ENCODE measurements around the gene FNDC11. TPM values are rescaled to one million over a fixed set of nuclear protein-coding genes. Genes with fewer than 3 reads are reported as not detected.
"Not testable (repeated sequence)": the region's sequence is repeated elsewhere in the genome, so short reads cannot be mapped to it uniquely, and the experiment has no call there.

FNDC11 gene
- total RNA-seq, 2 experiments from 2014 or later = 0.26 to 0.29 TPM

DNA sequence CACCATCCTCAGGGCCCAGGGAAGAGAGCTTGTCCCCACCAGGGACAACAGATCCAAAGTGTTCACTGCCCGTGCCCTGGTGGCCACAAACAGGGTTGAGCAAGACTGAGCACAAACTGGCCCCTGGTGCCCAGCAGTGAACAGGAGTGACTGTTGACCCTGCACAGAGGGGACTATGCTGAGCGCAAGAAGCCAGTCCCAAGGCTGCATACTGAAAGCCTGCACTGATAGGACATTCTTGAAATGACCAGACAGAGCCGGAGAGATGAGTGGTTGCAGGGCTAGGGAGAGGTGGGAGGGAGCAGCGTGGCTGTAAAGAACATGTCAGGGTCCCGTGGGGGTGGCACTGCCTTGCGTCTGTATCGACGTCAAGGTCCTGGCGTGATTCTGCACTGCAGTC lies 2.9 kb upstream of the FNDC11 start:
- H3K4me3 Mint-ChIP-seq = no peak overlapping the region
- no peaks in the 10 kb centered on the region for H3K9me3 Mint-ChIP-seq (ENCODE audit: insufficient read depth)
- POLR2A ChIA-PET = interaction anchor here (0.8 kb wide), 1 partner anchor 13 kb away, joined by 3 read pairs; no protein-coding TSS in a partner anchor
- peak overlapping the region; percentile 15 for H3K27ac Mint-ChIP-seq
- no peaks in the 10 kb centered on the region for H3K36me3 Mint-ChIP-seq (ENCODE audit: low read depth)
- peaks cover 21% of the 10 kb centered on the region for H3K4me1 Mint-ChIP-seq (ENCODE audit: low read depth)
- peaks cover 20% of the 10 kb centered on the region for H3K27me3 Mint-ChIP-seq (ENCODE audit: low read depth)
- DNase-seq (no peak), ATAC-seq (no peak)
- CTCF ChIA-PET = interaction anchor here (0.9 kb wide), 1 partner anchor 91 kb away, joined by 3 read pairs; no protein-coding TSS in a partner anchor

DNA sequence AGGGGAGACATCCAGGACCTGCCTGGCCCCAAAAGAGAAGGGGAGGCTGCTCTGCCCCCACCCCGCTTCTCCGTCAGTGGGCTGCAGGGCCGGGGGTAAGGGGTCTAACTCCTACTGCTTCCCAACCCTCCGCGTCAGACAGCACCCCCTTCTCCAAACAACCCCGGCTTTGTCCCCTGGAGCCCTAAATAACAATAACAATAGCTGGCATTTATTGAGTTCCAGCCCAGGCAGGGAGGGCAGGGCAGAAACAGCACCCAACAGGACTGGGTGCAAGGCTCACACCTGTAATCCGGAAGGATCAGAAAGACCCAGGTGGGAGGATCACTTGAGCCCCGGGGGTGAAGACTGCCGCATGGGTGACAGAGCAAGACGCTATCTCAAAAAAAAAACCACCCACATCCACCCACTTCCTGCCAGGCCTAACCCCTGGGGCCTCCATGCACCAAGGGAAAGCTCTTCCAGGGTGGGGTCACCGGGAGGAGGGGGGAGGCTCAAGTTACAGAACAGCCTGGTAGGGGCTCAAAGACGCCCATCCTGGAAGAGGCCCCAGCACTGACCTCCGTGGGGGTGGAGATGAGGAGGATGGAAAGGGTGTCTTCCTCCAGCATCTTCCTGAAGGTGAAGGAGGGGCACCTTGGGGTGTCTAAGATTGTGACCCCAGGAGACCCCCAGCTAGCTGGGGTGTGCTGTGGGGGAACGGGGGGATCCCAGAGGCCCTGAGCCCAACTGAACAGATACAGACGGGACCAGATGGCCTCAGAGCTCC lies 1.3 kb upstream of the FNDC11 start:
- peaks cover 16% of the 10 kb centered on the region for H3K27me3 Mint-ChIP-seq (ENCODE audit: low read depth)
- POLR2A ChIA-PET = interaction anchor here (0.9 to 1.6 kb wide), 6 partner anchors 13 to 89 kb away, joined by 3 to 9 read pairs (median 3); partner anchors contain the start of gene HELZ2
- H3K9me3 Mint-ChIP-seq (ENCODE audit: insufficient read depth) = no peaks in the 10 kb centered on the region
- peak; percentile 66 for ATAC-seq
- CTCF ChIA-PET = interaction anchor here (1.2 to 2.0 kb wide), 5 partner anchors 13 to 526 kb away, joined by 3 to 17 read pairs (median 5); partner anchors contain the start of genes OPRL1, PTK6 and RGS19
- H3K27ac Mint-ChIP-seq = peak overlapping the region; percentile 91
- DNase-seq = peak; percentile 78
- H3K4me1 Mint-ChIP-seq (ENCODE audit: low read depth) = peaks cover 21% of the 10 kb centered on the region
- H3K4me3 Mint-ChIP-seq = peak overlapping the region; percentile 63
- peaks cover 3% of the 10 kb centered on the region for H3K36me3 Mint-ChIP-seq (ENCODE audit: low read depth)

DNA sequence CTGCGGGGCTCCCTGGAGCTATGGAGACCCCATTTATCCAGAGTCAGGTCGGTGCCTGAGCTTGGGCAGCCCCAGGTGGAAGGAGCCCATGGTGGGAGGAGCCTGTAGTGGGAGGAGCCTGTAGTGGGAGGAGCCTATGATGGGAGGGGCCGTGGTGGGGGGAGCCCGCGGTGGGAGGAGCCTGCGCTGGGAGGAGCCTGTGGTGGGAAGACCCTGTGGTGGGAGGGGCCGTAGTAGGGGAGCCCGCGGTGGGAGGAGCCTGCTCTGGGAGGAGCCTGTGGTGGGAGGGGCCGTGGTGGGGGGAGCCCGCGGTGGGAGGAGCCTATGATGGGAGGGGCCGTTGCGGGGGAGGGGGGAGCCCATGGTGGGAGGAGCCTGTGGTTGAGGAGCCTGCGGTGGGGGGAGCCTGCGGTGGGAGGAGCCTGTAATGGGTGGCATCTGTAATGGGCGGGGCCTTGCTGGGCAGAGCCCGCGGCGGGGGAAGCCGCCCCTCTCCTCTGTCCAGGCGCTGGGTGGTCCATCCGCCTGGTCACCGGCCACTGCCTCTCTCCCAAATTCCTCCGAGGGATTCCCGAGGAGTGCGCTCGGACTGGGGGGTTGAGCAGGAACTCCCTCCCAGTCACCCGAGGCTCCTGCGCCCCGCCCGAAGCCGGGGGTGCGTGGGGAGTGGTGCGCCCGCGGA lies 567 bp upstream of the FNDC11 start:
- ChIA-PET CTCF (interaction anchor here (1.2 to 2.0 kb wide), 5 partner anchors 14 to 526 kb away, joined by 3 to 17 read pairs (median 5); partner anchors contain the start of genes OPRL1, PTK6 and RGS19), POLR2A (interaction anchor here (0.9 to 1.6 kb wide), 6 partner anchors 14 to 88 kb away, joined by 3 to 9 read pairs (median 3); partner anchors contain the start of gene HELZ2)
- H3K36me3 Mint-ChIP-seq (ENCODE audit: low read depth) = peaks cover 3% of the 10 kb centered on the region
- ATAC-seq (peak; percentile 71), DNase-seq (peak; percentile 90)
- H3K27me3 Mint-ChIP-seq (ENCODE audit: low read depth) = peaks cover 16% of the 10 kb centered on the region
- H3K4me1 Mint-ChIP-seq (ENCODE audit: low read depth) = peaks cover 21% of the 10 kb centered on the region
- H3K27ac Mint-ChIP-seq = peak overlapping the region; percentile 91
- no peaks in the 10 kb centered on the region for H3K9me3 Mint-ChIP-seq (ENCODE audit: insufficient read depth)
- H3K4me3 Mint-ChIP-seq = peak overlapping the region; percentile 63

DNA sequence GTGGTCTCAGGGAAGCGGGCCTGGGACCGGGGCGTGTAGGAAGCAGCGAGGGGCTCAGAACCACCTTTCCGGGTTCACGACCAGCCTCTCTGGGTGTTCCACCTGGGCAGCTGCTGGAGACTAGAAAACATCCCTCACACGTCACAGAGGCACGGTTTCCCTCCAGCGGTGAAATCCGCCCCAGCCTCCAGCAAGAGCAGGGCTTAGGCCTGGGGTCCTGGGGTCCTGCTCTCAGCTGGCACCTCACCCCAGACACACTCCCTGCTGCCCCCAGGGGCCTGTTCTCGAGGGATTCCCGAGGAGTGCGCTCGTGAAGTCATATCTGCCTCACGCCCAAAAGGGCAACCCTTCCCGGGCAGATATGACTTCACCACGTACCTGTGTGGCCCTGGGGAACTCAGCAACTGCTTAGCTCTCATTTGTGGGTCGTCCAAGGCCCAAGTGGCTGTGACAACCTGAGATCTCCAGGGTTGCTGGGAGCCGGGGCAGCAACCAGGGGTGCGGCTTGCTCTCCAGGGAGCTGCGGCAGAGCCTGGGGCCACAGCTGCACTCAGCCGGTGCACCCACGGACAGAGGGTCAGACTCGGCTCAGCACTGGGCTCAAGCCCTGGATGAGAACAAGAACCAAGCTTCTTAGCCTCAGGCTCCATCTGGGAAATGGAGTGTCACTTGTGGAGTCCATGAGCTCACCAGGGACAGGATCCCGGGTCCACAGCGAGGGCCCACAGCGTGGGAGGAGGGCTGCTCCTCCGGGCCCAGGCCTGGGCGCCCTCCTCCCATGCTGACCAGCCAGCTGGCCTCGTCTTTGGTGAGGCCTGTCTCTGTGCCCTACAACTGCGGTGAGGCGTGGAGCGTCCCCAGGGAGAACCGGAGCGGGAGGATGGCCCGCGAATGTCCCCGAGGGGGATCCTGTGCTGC lies 661 bp downstream of the FNDC11 start:
- no peak for DNase-seq
- H3K36me3 Mint-ChIP-seq (ENCODE audit: low read depth) = peaks cover 10% of the 10 kb centered on the region
- no peak for ATAC-seq
- no peak overlapping the region for H3K4me3 Mint-ChIP-seq
- peaks cover 8% of the 10 kb centered on the region for H3K27me3 Mint-ChIP-seq (ENCODE audit: low read depth)
- H3K9me3 Mint-ChIP-seq (ENCODE audit: insufficient read depth) = no peaks in the 10 kb centered on the region
- peaks cover 22% of the 10 kb centered on the region for H3K4me1 Mint-ChIP-seq (ENCODE audit: low read depth)
- ChIA-PET POLR2A (interaction anchor here (0.9 to 1.3 kb wide), 2 partner anchors 13 to 19 kb away, joined by 3 to 8 read pairs; partner anchors contain the start of gene HELZ2), CTCF (interaction anchor here (1.1 to 1.8 kb wide), 2 partner anchors 87 to 231 kb away, joined by 3 to 5 read pairs; no protein-coding TSS in a partner anchor)
- no peak overlapping the region for H3K27ac Mint-ChIP-seq

DNA sequence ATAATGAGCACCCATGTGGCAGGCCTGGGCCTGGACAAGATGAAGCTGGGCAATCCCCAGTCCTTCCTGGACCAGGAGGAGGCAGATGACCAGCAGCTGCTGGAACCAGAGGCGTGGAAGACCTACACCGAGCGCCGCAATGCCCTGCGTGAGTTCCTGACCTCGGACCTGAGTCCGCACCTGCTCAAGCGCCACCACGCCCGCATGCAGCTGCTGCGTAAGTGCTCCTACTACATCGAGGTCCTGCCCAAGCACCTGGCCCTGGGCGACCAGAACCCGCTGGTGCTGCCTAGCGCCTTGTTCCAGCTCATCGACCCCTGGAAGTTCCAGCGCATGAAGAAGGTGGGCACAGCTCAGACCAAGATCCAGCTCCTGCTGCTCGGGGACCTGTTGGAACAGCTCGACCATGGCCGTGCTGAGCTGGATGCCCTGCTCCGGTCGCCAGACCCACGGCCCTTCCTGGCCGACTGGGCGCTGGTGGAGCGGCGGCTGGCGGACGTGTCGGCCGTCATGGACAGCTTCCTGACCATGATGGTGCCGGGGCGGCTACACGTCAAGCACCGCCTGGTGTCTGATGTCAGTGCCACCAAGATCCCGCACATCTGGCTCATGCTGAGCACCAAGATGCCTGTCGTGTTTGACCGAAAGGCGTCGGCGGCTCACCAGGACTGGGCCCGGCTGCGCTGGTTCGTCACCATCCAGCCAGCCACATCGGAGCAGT lies 1.9 kb downstream of the FNDC11 start:
- peaks cover 19% of the 10 kb centered on the region for H3K36me3 Mint-ChIP-seq (ENCODE audit: low read depth)
- peaks cover 5% of the 10 kb centered on the region for H3K27me3 Mint-ChIP-seq (ENCODE audit: low read depth)
- DNase-seq (no peak), ATAC-seq (no peak)
- POLR2A ChIA-PET = interaction anchor here (0.7 to 1.3 kb wide), 2 partner anchors 12 kb away, joined by 3 to 8 read pairs; no protein-coding TSS in a partner anchor
- H3K4me3 Mint-ChIP-seq = no peak overlapping the region
- H3K27ac Mint-ChIP-seq = no peak overlapping the region
- H3K9me3 Mint-ChIP-seq (ENCODE audit: insufficient read depth) = no peaks in the 10 kb centered on the region
- CTCF ChIA-PET = interaction anchor here (1.8 kb wide), 1 partner anchor 86 kb away, joined by 5 read pairs; no protein-coding TSS in a partner anchor
- peaks cover 22% of the 10 kb centered on the region for H3K4me1 Mint-ChIP-seq (ENCODE audit: low read depth)

DNA sequence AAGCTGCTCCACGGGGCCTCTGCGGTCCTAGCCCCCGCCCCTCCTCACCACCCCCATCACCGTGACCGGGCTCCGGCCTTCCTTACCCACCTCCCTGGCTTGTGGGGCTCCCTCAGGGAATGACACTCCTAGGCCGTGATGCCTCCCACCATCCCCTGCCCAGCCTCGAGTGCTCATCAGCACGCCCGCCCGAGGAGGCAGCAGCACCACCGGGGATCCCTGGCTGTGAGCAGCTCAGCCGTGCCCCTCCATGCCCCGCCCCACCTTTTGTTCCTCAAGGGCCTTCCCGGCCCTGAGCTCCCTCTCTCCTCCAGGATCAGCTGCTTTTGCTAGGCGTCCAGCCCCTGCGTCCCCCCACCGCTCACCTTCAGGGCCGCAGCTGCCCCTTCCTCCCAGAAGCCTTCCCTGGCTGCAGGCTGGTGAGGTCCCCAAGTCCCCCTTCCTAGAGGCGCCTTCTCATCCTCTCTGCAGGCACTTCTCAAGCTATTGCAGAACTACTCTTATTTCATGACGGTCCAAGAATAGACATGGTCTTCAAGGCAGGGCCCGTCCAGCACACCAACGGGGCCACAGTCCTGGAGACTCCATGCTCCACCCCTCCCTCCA lies 3.0 kb downstream of the FNDC11 start:
- Mint-ChIP-seq H3K27ac (no peak overlapping the region), H3K27me3 (ENCODE audit: low read depth) (no peaks in the 10 kb centered on the region), H3K36me3 (ENCODE audit: low read depth) (peaks cover 27% of the 10 kb centered on the region), H3K4me1 (ENCODE audit: low read depth) (peaks cover 20% of the 10 kb centered on the region), H3K4me3 (no peak overlapping the region), H3K9me3 (ENCODE audit: insufficient read depth) (no peaks in the 10 kb centered on the region)
- CTCF ChIA-PET = no interaction called here
- POLR2A ChIA-PET = interaction anchor here (1.6 kb wide), 1 partner anchor 16 kb away, joined by 4 read pairs; no protein-coding TSS in a partner anchor
- DNase-seq (no peak), ATAC-seq (no peak)

DNA sequence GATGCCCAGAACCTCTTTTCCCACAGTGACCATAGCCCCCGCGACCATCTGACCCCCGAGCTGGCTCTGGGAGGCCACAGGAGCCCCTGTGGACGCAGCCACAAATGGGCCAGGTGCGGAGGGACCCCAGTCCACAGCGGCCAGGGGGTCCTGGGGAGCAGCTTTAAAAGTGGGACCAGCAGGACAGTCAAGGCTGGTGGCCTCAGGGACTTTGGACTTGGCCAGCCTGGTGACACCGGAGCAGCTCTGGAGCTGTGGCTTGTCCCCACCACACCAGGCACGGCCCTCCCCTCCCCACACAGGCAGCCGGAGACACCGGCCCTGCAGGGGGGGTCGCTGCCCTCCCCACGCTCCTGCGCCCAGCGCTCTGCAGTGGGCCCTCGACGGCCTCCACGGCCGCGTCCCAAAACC lies 3.5 kb downstream of the FNDC11 start:
- POLR2A ChIA-PET = interaction anchor here (1.6 kb wide), 1 partner anchor 16 kb away, joined by 4 read pairs; no protein-coding TSS in a partner anchor
- CTCF ChIA-PET = no interaction called here

DNA sequence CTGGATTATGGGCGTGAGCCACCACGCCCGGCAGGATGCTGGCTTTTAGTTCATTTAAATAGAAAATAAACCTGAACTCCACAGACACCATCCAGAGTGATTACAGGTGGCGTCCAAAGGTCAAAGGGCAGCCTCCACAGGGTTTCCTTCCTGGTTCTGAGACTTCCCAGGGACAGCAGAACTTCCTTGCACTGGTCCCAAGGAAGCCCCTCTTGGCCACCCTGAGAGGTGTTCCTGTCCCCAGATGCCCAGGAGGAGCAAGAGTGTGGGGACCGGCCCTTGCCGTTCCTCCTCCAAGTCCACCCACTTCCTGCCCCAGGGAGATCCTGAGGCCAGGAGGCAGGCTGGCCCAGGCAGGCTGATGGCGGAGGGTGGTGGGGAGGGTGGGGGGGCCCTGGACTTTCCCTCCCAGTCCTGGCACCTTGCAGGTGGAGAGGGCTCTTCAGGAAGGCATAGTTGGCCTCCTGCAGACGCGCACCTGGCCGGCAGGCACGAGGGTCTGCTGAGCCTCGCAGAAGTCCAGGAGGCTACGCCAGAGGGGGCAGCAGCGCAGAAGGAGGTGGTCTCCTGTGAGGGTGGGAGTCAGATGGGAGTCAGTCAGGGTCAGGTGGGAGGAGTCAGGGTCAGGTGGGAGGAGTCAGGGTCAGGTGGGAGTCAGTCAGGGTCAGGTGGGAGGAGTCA lies 5.0 kb downstream of the FNDC11 start:
- Mint-ChIP-seq H3K27ac (no peak overlapping the region), H3K9me3 (ENCODE audit: insufficient read depth) (no peaks in the 10 kb centered on the region), H3K36me3 (ENCODE audit: low read depth) (peaks cover 30% of the 10 kb centered on the region), H3K4me3 (no peak overlapping the region), H3K4me1 (ENCODE audit: low read depth) (peaks cover 6% of the 10 kb centered on the region), H3K27me3 (ENCODE audit: low read depth) (no peaks in the 10 kb centered on the region)
- DNase-seq = no peak
- ChIA-PET POLR2A (no interaction called here), CTCF (no interaction called here)
- ATAC-seq = no peak

More for the DNA sequence above, 3.5 kb downstream of the FNDC11 start:
- Mint-ChIP-seq H3K4me3 (no peak overlapping the region), H3K9me3 (ENCODE audit: insufficient read depth) (no peaks in the 10 kb centered on the region), H3K36me3 (ENCODE audit: low read depth) (peaks cover 28% of the 10 kb centered on the region), H3K27ac (no peak overlapping the region), H3K27me3 (ENCODE audit: low read depth) (no peaks in the 10 kb centered on the region), H3K4me1 (ENCODE audit: low read depth) (peaks cover 15% of the 10 kb centered on the region)
- ATAC-seq = no peak
- no peak for DNase-seq

DNA sequence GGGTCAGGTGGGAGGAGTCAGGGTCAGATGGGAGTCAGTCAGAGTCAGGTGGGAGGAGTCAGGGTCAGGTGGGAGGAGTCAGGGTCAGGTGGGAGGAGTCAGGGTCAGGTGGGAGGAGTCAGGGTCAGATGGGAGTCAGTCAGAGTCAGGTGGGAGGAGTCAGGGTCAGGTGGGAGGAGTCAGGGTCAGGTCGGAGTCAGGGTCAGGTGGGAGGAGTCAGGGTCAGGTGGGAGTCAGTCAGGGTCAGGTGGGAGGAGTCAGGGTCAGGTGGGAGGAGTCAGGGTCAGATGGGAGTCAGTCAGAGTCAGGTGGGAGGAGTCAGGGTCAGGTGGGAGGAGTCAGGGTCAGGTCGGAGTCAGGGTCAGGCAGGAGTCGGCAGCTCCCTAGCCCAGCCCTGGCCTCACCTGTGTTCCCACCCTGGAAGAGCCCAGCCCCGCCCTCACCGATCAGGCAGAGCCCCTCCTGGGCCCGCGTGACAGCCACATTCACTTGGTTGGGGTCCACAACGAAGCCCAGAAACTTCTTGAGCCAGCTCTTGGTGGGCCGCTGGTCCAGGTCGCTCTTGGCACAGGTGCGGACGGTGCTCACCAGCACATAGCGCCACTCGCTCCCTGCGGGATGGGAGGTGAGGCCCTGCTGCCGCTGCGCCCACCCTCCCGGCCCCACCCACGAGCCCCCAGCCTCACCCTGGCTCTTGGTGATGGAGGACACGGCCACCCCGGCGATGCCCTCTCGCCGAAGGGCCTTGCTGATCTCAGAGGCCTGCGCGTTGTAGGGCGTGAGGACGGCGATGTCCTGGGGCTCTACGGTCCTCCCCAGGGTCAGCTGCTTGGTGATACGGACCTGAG lies 5.8 kb downstream of the FNDC11 start:
- H3K27me3 Mint-ChIP-seq (ENCODE audit: low read depth); POLR2A ChIA-PET; H3K4me1 Mint-ChIP-seq (ENCODE audit: low read depth); DNase-seq; H3K9me3 Mint-ChIP-seq (ENCODE audit: insufficient read depth); H3K4me3 Mint-ChIP-seq; H3K27ac Mint-ChIP-seq; CTCF ChIA-PET: not testable (repeated sequence)
- ATAC-seq = peak; percentile 24
- peaks cover 34% of the 10 kb centered on the region for H3K36me3 Mint-ChIP-seq (ENCODE audit: low read depth)

Data from activated CD8-positive, alpha-beta T cell treated with anti-CD3 and anti-CD28 coated beads, Interleukin-2, amount 10 ng/mL, durations not matched to agents 7 days and 5 days (primary cell).